Measurements from ENCODE around the gene NKAP.
A peak's percentile ranks its signal among the peaks of the same experiment; 100 is the strongest.
"Not testable (repeated sequence)": the region's sequence is repeated elsewhere in the genome, so short reads cannot be mapped to it uniquely, and the experiment has no call there.

The NKAP gene

GRCh38 chrX:119891961-119892692 is 51.4 kb downstream of the NKAP start:
- H3K36me3 Mint-ChIP-seq: not testable (repeated sequence)

GRCh38 chrX:119890626-119891025 is 52.9 kb downstream of the NKAP start:
- H3K4me3 Mint-ChIP-seq, H3K27me3 Mint-ChIP-seq, H3K27ac Mint-ChIP-seq, ATAC-seq, H3K4me1 Mint-ChIP-seq, H3K9me3 Mint-ChIP-seq, H3K36me3 Mint-ChIP-seq: not testable (repeated sequence)

More at GRCh38 chrX:119891961-119892692, 51.4 kb downstream of the NKAP start:
- H3K27me3 Mint-ChIP-seq, H3K9me3 Mint-ChIP-seq, H3K4me3 Mint-ChIP-seq, H3K4me1 Mint-ChIP-seq, H3K27ac Mint-ChIP-seq, ATAC-seq: not testable (repeated sequence)

GRCh38 chrX:119887721-119888425 is 55.7 kb downstream of the NKAP start:
- Mint-ChIP-seq H3K36me3 (no peaks in the 10 kb centered on the region), H3K27me3 (no peaks in the 10 kb centered on the region), H3K27ac (no peak overlapping the region), H3K9me3 (no peaks in the 10 kb centered on the region), H3K4me1 (peaks cover 6% of the 10 kb centered on the region), H3K4me3 (peak overlapping the region; percentile 52)
- ATAC-seq: peak; percentile 72

- Mint-ChIP-seq H3K9me3 (no peaks in the 10 kb centered on the region), H3K4me3 (peak overlapping the region; percentile 9), H3K36me3 (no peaks in the 10 kb centered on the region), H3K27ac (no peak overlapping the region), H3K4me1 (peaks cover 6% of the 10 kb centered on the region), H3K27me3 (no peaks in the 10 kb centered on the region)
- no peak for ATAC-seq
Measured at GRCh38 chrX:119885554-119886428, 57.8 kb downstream of the NKAP start.

GRCh38 chrX:119880552-119881437 is 62.8 kb downstream of the NKAP start:
- no peak overlapping the region for H3K4me3 Mint-ChIP-seq
- H3K4me1 Mint-ChIP-seq: peaks cover 13% of the 10 kb centered on the region
- no peaks in the 10 kb centered on the region for H3K27me3 Mint-ChIP-seq
- peak; percentile 77 for ATAC-seq
- H3K27ac Mint-ChIP-seq: no peak overlapping the region
- H3K36me3 Mint-ChIP-seq: no peaks in the 10 kb centered on the region
- H3K9me3 Mint-ChIP-seq: no peaks in the 10 kb centered on the region

GRCh38 chrX:119880076-119880475 is 63.5 kb downstream of the NKAP start:
- no peaks in the 10 kb centered on the region for H3K9me3 Mint-ChIP-seq
- no peaks in the 10 kb centered on the region for H3K27me3 Mint-ChIP-seq
- no peak overlapping the region for H3K27ac Mint-ChIP-seq
- peaks cover 13% of the 10 kb centered on the region for H3K4me1 Mint-ChIP-seq
- H3K4me3 Mint-ChIP-seq: no peak overlapping the region
- no peaks in the 10 kb centered on the region for H3K36me3 Mint-ChIP-seq
- ATAC-seq: peak; percentile 60

GRCh38 chrX:119878740-119879139 is 64.8 kb downstream of the NKAP start:
- H3K27ac Mint-ChIP-seq: no peak overlapping the region
- H3K36me3 Mint-ChIP-seq: no peaks in the 10 kb centered on the region
- no peaks in the 10 kb centered on the region for H3K9me3 Mint-ChIP-seq
- no peak for ATAC-seq
- no peaks in the 10 kb centered on the region for H3K27me3 Mint-ChIP-seq
- H3K4me1 Mint-ChIP-seq: peaks cover 13% of the 10 kb centered on the region
- no peak overlapping the region for H3K4me3 Mint-ChIP-seq

- Mint-ChIP-seq H3K9me3 (no peaks in the 10 kb centered on the region), H3K27ac (peak within 1 kb of the TSS; percentile 96), H3K4me1 (peaks cover 6% of the 10 kb centered on the region), H3K4me3 (peak within 1 kb of the TSS; percentile 93), H3K27me3 (no peaks in the 10 kb centered on the region), H3K36me3 (peaks cover 5% of the 10 kb centered on the region)
- peak; percentile 99 for ATAC-seq
Measured at GRCh38 chrX:119871599-119872395, 71.8 kb downstream of the NKAP start, which contains the start of the genes NDUFA1 and RNF113A. NDUFA1 (plus strand) TSS chrX:119871832; CDS start chrX:119871912, 80 bp downstream. RNF113A (minus strand) TSS chrX:119871733; CDS start chrX:119871613, 120 bp downstream.

GRCh38 chrX:119871245-119871598 is 72.3 kb downstream of the NKAP start:
- Mint-ChIP-seq H3K4me3 (peak overlapping the region; percentile 93), H3K4me1 (peaks cover 6% of the 10 kb centered on the region), H3K9me3 (no peaks in the 10 kb centered on the region), H3K27me3 (no peaks in the 10 kb centered on the region), H3K27ac (peak overlapping the region; percentile 96), H3K36me3 (peaks cover 5% of the 10 kb centered on the region)
- ATAC-seq: peak; percentile 78
